Activated CD8-positive, alpha-beta memory T cell treated with anti-CD3 and anti-CD28 coated beads, Interleukin-2, amount 50 U/mL, for 48 hours (primary cell): ENCODE measurements around the gene FZD7.

Experiments used
- DNase-seq: peaks from one replicate; pipeline ENCODE4 v3.0.0-alpha.2; 2020

Gene FZD7

GRCh38 chr2:202038471-202039277, 5.0 kb downstream of the FZD7 start:
- no peak for DNase-seq

DNA sequence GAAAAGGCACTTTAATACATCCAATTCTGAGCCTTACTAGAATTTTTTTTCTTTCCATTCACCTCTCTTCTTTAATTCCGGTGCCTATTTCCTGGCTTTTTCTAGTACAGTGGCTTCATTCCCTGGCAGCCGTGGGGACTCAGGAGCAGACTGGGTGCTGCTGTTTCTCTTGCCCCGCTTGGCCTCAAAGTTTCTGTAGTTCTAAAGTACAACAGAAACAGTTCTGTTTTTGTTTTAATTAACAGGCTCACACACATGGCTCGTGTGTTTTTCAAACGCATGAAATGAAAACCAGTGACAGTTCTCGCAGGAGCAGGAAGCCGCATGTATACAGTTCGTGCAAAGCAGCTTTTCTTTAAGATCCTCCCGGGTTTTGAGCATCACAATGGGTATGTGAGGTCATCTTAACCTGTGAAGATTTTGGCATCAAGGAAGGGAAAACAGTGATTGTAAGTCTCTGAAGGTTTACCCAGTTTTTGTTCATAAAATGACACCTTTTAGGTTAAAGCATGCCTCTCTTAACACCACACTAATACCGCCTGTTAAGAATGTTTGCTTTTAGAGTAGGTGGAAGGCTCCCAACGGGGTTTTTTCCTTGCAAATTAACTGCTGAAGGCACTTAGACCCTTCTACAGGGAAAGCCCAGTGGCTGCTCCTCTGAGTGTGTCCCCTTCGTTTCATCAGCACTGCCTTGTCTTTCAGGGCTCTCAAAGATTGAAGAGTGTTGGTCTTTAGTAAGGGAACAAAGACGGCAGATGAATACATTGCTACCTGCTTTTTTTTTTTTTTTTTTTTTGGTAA, 5.8 kb downstream of the FZD7 start:
- DNase-seq = no peak

DNA sequence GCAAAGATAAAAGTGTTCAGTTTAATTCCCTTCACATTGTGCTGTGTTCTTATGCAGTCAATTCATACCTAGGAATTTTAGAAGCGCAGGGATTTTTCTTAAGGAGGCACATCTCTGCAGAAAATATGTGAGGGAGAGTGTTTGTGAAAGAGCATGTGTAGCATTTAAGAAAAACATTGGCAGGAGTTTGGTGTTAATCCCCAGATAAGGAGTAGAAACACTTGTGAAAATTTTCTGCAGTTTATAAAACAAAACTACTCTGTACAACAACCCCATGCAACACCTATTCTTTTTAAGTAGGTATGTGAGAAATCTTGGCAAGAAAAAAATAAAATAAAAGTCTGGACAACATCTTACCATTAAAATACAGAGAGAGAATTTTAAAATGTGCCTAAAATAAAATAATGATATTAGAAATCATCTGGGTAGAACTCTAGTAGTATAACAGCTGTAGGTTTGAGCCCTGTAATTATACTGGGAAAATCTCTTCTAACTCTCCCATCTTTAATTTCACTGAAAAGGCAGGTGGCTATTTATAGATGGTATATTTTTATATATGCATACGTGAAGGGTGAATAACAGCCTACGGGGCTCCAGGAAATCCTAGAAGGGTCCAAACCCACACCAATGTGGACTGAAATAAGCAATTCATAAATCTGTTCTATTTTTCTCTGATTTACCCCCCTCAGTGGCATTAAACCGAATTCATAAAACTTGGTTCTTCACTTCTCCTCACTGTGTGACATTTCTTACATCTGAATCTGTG, 6.6 kb downstream of the FZD7 start:
- DNase-seq = no peak

GRCh38 chr2:202042444-202042843, 8.8 kb downstream of the FZD7 start:
- no peak for DNase-seq

- DNase-seq = no peak
These were observed 9.8 kb downstream of the FZD7 start for GRCh38 chr2:202043475-202043874.

- DNase-seq = no peak
These were observed 11.1 kb downstream of the FZD7 start for GRCh38 chr2:202044777-202045176.

GRCh38 chr2:202046572-202046971, 12.9 kb downstream of the FZD7 start:
- DNase-seq = no peak

- no peak for DNase-seq
These were observed 15.6 kb downstream of the FZD7 start for GRCh38 chr2:202049092-202049728.

GRCh38 chr2:202049840-202050239, 16.2 kb downstream of the FZD7 start:
- DNase-seq = no peak

DNA sequence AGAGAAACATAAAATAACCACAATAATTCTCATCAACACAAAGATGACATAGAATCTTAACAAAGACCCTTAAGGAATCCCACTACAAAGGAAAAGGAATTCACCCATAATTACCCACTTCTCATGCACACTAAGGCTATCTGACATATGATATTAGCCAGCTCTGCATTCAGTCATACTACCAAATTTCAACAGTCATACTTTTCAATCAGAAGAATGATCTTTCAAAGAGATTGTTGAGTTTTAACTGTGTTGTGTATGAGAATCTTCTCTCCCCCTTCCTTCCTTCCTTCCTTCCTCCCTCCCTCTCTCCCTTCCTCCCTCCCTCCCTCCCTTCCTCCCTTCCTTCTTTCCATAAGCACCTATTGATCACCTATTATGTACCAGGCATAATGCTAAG, 17.0 kb downstream of the FZD7 start:
- DNase-seq = no peak

- no peak for DNase-seq
These were observed 18.0 kb downstream of the FZD7 start for GRCh38 chr2:202051499-202052161.

GRCh38 chr2:202052235-202052634, 18.6 kb downstream of the FZD7 start:
- DNase-seq = no peak

GRCh38 chr2:202054679-202055078, 21.0 kb downstream of the FZD7 start:
- DNase-seq = no peak

- DNase-seq = no peak
These were observed 23.0 kb downstream of the FZD7 start for GRCh38 chr2:202056611-202057010.

DNA sequence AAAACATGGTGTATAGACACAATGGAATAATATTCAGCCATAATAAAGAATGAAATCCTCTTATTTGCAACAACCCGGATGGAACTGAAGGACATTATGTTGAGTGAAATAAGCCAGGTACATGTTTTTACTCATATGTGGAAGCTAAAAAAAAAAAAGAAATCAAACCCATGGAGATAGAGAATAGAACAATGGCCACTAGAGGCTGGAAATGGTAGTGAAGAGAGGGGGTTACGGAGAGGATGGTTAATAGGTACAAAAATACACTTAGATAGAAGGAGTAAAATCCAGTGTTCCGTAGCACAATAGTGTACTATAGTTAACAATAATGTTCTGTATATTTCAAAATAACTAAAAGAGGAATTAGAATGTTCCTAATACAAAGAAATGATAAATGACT, 26.6 kb downstream of the FZD7 start:
- DNase-seq = no peak

- no peak for DNase-seq
These were observed 28.0 kb downstream of the FZD7 start for GRCh38 chr2:202061695-202062094.

GRCh38 chr2:202064171-202064880, 30.7 kb downstream of the FZD7 start:
- DNase-seq = no peak

DNA sequence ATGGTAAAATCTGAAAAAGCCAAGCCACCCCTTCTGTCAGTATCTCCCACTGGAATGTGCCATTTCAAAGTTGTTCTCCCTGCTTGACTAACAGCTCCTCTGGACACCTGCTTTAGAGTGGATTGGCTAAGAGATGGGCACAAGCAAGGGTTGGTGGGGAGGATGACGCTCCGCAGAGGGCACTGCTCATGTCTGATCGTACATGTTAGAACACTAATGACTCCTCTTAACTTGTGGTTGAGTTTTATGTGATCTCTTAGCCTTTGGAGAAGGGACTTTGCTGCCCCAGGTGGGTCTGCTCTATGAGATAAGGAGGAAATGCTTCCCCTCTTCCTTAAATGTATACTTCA, 31.2 kb downstream of the FZD7 start:
- DNase-seq = no peak

- DNase-seq = no peak
These were observed 32.2 kb downstream of the FZD7 start for GRCh38 chr2:202065876-202066275.

DNA sequence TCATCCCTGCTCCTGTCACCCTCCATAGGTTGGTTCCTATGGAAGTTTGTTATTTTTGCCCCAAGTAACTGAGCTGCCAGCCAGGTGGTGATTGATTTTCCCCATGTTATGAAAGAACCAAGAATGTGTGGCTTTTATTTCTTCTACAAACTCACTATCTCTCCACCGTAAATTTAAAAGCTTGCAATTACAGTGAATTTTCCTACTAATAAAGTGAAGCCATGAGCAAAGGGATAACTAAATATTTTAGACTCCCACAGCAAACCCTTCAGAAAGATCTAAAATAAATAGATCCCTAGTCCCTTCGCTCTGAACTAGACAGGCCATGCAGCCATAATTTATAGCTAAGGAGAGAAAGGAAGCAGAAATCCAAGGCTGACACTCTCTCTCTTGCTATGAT, 33.2 kb downstream of the FZD7 start:
- DNase-seq = no peak

- no peak for DNase-seq
These were observed 33.9 kb downstream of the FZD7 start for GRCh38 chr2:202067589-202067988.
